ENCODE measurements around the gene PTPRM.

PTPRM gene

GRCh38 chr18:7601936-7602335, 34.8 kb downstream of the PTPRM start:
- no peak for DNase-seq

GRCh38 chr18:7603259-7604000, 36.3 kb downstream of the PTPRM start:
- DNase-seq = no peak

GRCh38 chr18:7604361-7604760, 37.2 kb downstream of the PTPRM start:
- no peak for DNase-seq

GRCh38 chr18:7605705-7606104, 38.6 kb downstream of the PTPRM start:
- no peak for DNase-seq

- DNase-seq = no peak
These were observed 40.5 kb downstream of the PTPRM start for GRCh38 chr18:7607540-7608173.

GRCh38 chr18:7608174-7608550, 41.0 kb downstream of the PTPRM start:
- no peak for DNase-seq

GRCh38 chr18:7608781-7609201, 41.7 kb downstream of the PTPRM start:
- no peak for DNase-seq

GRCh38 chr18:7609617-7610016, 42.5 kb downstream of the PTPRM start:
- no peak for DNase-seq

GRCh38 chr18:7614042-7614441, 46.9 kb downstream of the PTPRM start:
- no peak for DNase-seq

GRCh38 chr18:7615840-7616239, 48.7 kb downstream of the PTPRM start:
- DNase-seq = no peak

- no peak for DNase-seq
These were observed 49.5 kb downstream of the PTPRM start for GRCh38 chr18:7616661-7617060.

- DNase-seq = no peak
These were observed 50.8 kb downstream of the PTPRM start for GRCh38 chr18:7617738-7618422.

- no peak for DNase-seq
These were observed 51.9 kb downstream of the PTPRM start for GRCh38 chr18:7618891-7619442.

- no peak for DNase-seq
These were observed 52.6 kb downstream of the PTPRM start for GRCh38 chr18:7619676-7620075.

GRCh38 chr18:7622721-7623120, 55.6 kb downstream of the PTPRM start:
- DNase-seq = no peak

- no peak for DNase-seq
These were observed 56.6 kb downstream of the PTPRM start for GRCh38 chr18:7623681-7624080.

GRCh38 chr18:7624697-7625096, 57.6 kb downstream of the PTPRM start:
- no peak for DNase-seq

- DNase-seq = no peak
These were observed 59.2 kb downstream of the PTPRM start for GRCh38 chr18:7626175-7626921.

- no peak for DNase-seq
These were observed 59.9 kb downstream of the PTPRM start for GRCh38 chr18:7626922-7627440.

- no peak for DNase-seq
These were observed 62.3 kb downstream of the PTPRM start for GRCh38 chr18:7629416-7629815.

- no peak for DNase-seq
These were observed 63.8 kb downstream of the PTPRM start for GRCh38 chr18:7630731-7631442.
